MM.1S (cell line): ENCODE data around the gene PCP4.

Source experiments
- CTCF ChIP-seq: fragments of 300-600 bp; sonication (generic); IDR thresholded peaks from 2 replicates; pipeline ENCODE4 v1.5.1; 2016; ENCODE audit warnings: antibody characterized with exemption, low read length, mixed read lengths
- EZH2 ChIP-seq: fragments of 300-600 bp; sonication (generic); optimal IDR thresholded peaks from 2 replicates; pipeline ENCODE3; 2017; ENCODE audit warnings: low read depth, mild to moderate bottlenecking, antibody characterized with exemption, low read length, mixed read lengths
- EZH2phosphoT487 ChIP-seq: fragments of 300-600 bp; sonication (generic); IDR thresholded peaks from 2 replicates; pipeline ENCODE4 v1.6.1; 2018; ENCODE audit warnings: antibody characterized with exemption, low read length

- TF ChIP-seq CTCF (no peak), EZH2 (no peak), EZH2phosphoT487 (no peak)
These were observed 68.5 kb downstream of the PCP4 start for GRCh38 chr21:39935716-39936115.
